DMS114 treated with DMSO at 0.1 percent for 48 hours (cell line): ENCODE results near the gene THAP2.
A peak's percentile ranks its signal among the peaks of the same experiment; 100 is the strongest.
"Not testable (repeated sequence)": the region's sequence is repeated elsewhere in the genome, so short reads cannot be mapped to it uniquely, and the experiment has no call there.

Experiments
- DNase-seq: peaks from one replicate; lab custom pipeline; 2025; ENCODE audit not compliant: unreplicated experiment; lab: John Stamatoyannopoulos, UW

Gene THAP2

GRCh38 chr12:71661977-71662530 is 2.0 kb upstream of the THAP2 start:
- no peak for DNase-seq

- peak; percentile 31 for DNase-seq
Measured at GRCh38 chr12:71662849-71663560, 1.1 kb upstream of the THAP2 start.

GRCh38 chr12:71664411-71665089 is 449 bp downstream of the THAP2 start:
- no peak for DNase-seq

GRCh38 chr12:71665090-71665463 is 976 bp downstream of the THAP2 start:
- no peak for DNase-seq

GRCh38 chr12:71666259-71666658 is 2.2 kb downstream of the THAP2 start:
- DNase-seq: no peak

- DNase-seq: no peak
Measured at GRCh38 chr12:71671311-71671710, 7.2 kb downstream of the THAP2 start.

- no peak for DNase-seq
Measured at GRCh38 chr12:71671816-71672215, 7.7 kb downstream of the THAP2 start.

GRCh38 chr12:71682466-71682865 is 18.4 kb downstream of the THAP2 start:
- DNase-seq: no peak

- no peak for DNase-seq
Measured at GRCh38 chr12:71683633-71684032, 19.5 kb downstream of the THAP2 start.

GRCh38 chr12:71684081-71684480 is 20.0 kb downstream of the THAP2 start:
- DNase-seq: no peak

GRCh38 chr12:71685312-71685906 is 21.3 kb downstream of the THAP2 start:
- no peak for DNase-seq

GRCh38 chr12:71685914-71686657 is 22.0 kb downstream of the THAP2 start, which contains the start of gene TMEM19:
Gene TMEM19, plus strand, starts transcription at chr12:71686082. Its CDS starts 599 bp downstream, at chr12:71686681.
- peak; percentile 84 for DNase-seq

- no peak for DNase-seq
Measured at GRCh38 chr12:71686658-71687025, 22.5 kb downstream of the THAP2 start.

GRCh38 chr12:71687172-71687571 is 23.1 kb downstream of the THAP2 start:
- DNase-seq: not testable (repeated sequence)

- DNase-seq: no peak
Measured at GRCh38 chr12:71688961-71689570, 25.0 kb downstream of the THAP2 start.

- DNase-seq: no peak
Measured at GRCh38 chr12:71691504-71692129, 27.5 kb downstream of the THAP2 start.

- no peak for DNase-seq
Measured at GRCh38 chr12:71693126-71693525, 29.0 kb downstream of the THAP2 start.

GRCh38 chr12:71693651-71694050 is 29.6 kb downstream of the THAP2 start:
- DNase-seq: not testable (repeated sequence)

GRCh38 chr12:71694099-71694820 is 30.2 kb downstream of the THAP2 start:
- no peak for DNase-seq

GRCh38 chr12:71695782-71696181 is 31.7 kb downstream of the THAP2 start:
- no peak for DNase-seq
